ENCODE data around the gene CLDN14.

CLDN14 gene

GRCh38 chr21:36434144-36434543, 45.8 kb downstream of the CLDN14 start:
- H3F3A ChIP-seq (ENCODE audit: insufficient read depth, low read length), result no peaks in the 10 kb centered on the region
- no peaks in the 10 kb centered on the region for H3K9me2 ChIP-seq (replicated peaks; ENCODE audit: insufficient read depth, low read length)
- no peaks in the 10 kb centered on the region for H3K9me3 ChIP-seq (replicated peaks; ENCODE audit: insufficient read depth, low read length)
- TF ChIP-seq CTCF (IDR thresholded peaks at IDR 0.05; ENCODE audit: low read length) (no peak), EZH2 (optimal IDR thresholded peaks at IDR 0.05; ENCODE audit: low read depth, low read length) (no peak), EZH2phosphoT487 (IDR thresholded peaks at IDR 0.05; ENCODE audit: low read length) (no peak)
- no peak overlapping the region for H3K4me3 ChIP-seq (ENCODE audit: low read length)
- DNase-seq, result no peak
- H4K20me1 ChIP-seq (ENCODE audit: insufficient read depth, low read length), result no peaks in the 10 kb centered on the region
- no peaks in the 10 kb centered on the region for H3K27me3 ChIP-seq (replicated peaks; ENCODE audit: insufficient read depth, low read length)
- H3K79me2 ChIP-seq (ENCODE audit: low read length), result no peaks in the 10 kb centered on the region
- no peak overlapping the region for H2AFZ ChIP-seq (ENCODE audit: low read length)
- no peak overlapping the region for H3K4me2 ChIP-seq (ENCODE audit: low read depth, low read length)
- no peak overlapping the region for H3K9ac ChIP-seq (ENCODE audit: low read length)
- H3K4me1 ChIP-seq (ENCODE audit: low read length), result no peaks in the 10 kb centered on the region
- no peaks in the 10 kb centered on the region for H3K36me3 ChIP-seq (replicated peaks; ENCODE audit: insufficient read depth, low read length)
- no peak overlapping the region for H3K27ac ChIP-seq (ENCODE audit: low read length)

- Histone ChIP-seq H3K9me2 (replicated peaks; ENCODE audit: insufficient read depth, low read length) (no peaks in the 10 kb centered on the region), H3K9me3 (replicated peaks; ENCODE audit: insufficient read depth, low read length) (no peaks in the 10 kb centered on the region), H3K79me2 (ENCODE audit: low read length) (no peaks in the 10 kb centered on the region), H3K4me2 (ENCODE audit: low read depth, low read length) (no peak overlapping the region), H3K9ac (ENCODE audit: low read length) (no peak overlapping the region), H2AFZ (ENCODE audit: low read length) (no peak overlapping the region), H3K4me1 (ENCODE audit: low read length) (no peaks in the 10 kb centered on the region), H3K27ac (ENCODE audit: low read length) (no peak overlapping the region), H3F3A (ENCODE audit: insufficient read depth, low read length) (no peaks in the 10 kb centered on the region), H3K27me3 (replicated peaks; ENCODE audit: insufficient read depth, low read length) (no peaks in the 10 kb centered on the region), H3K4me3 (ENCODE audit: low read length) (no peak overlapping the region), H4K20me1 (ENCODE audit: insufficient read depth, low read length) (no peaks in the 10 kb centered on the region), H3K36me3 (replicated peaks; ENCODE audit: insufficient read depth, low read length) (no peaks in the 10 kb centered on the region)
- TF ChIP-seq EZH2phosphoT487 (IDR thresholded peaks at IDR 0.05; ENCODE audit: low read length) (no peak), EZH2 (optimal IDR thresholded peaks at IDR 0.05; ENCODE audit: low read depth, low read length) (no peak), CTCF (IDR thresholded peaks at IDR 0.05; ENCODE audit: low read length) (no peak)
- no peak for DNase-seq
These were observed 46.7 kb downstream of the CLDN14 start for GRCh38 chr21:36433059-36433709.

GRCh38 chr21:36431252-36431651, 48.7 kb downstream of the CLDN14 start:
- Histone ChIP-seq H3K4me2 (ENCODE audit: low read depth, low read length) (no peak overlapping the region), H3F3A (ENCODE audit: insufficient read depth, low read length) (no peaks in the 10 kb centered on the region), H4K20me1 (ENCODE audit: insufficient read depth, low read length) (no peaks in the 10 kb centered on the region), H2AFZ (ENCODE audit: low read length) (no peak overlapping the region), H3K4me3 (ENCODE audit: low read length) (no peak overlapping the region), H3K36me3 (replicated peaks; ENCODE audit: insufficient read depth, low read length) (no peaks in the 10 kb centered on the region), H3K9ac (ENCODE audit: low read length) (no peak overlapping the region), H3K79me2 (ENCODE audit: low read length) (no peaks in the 10 kb centered on the region), H3K9me2 (replicated peaks; ENCODE audit: insufficient read depth, low read length) (no peaks in the 10 kb centered on the region), H3K4me1 (ENCODE audit: low read length) (no peaks in the 10 kb centered on the region), H3K9me3 (replicated peaks; ENCODE audit: insufficient read depth, low read length) (no peaks in the 10 kb centered on the region), H3K27me3 (replicated peaks; ENCODE audit: insufficient read depth, low read length) (no peaks in the 10 kb centered on the region), H3K27ac (ENCODE audit: low read length) (no peak overlapping the region)
- DNase-seq, result no peak
- no peak for TF ChIP-seq CTCF (IDR thresholded peaks at IDR 0.05; ENCODE audit: low read length)
- no peak for TF ChIP-seq EZH2phosphoT487 (IDR thresholded peaks at IDR 0.05; ENCODE audit: low read length)
- TF ChIP-seq EZH2 (optimal IDR thresholded peaks at IDR 0.05; ENCODE audit: low read depth, low read length), result no peak
